ENCODE measurements around the gene C2orf68.

- TF ChIP-seq, protein P1, sequence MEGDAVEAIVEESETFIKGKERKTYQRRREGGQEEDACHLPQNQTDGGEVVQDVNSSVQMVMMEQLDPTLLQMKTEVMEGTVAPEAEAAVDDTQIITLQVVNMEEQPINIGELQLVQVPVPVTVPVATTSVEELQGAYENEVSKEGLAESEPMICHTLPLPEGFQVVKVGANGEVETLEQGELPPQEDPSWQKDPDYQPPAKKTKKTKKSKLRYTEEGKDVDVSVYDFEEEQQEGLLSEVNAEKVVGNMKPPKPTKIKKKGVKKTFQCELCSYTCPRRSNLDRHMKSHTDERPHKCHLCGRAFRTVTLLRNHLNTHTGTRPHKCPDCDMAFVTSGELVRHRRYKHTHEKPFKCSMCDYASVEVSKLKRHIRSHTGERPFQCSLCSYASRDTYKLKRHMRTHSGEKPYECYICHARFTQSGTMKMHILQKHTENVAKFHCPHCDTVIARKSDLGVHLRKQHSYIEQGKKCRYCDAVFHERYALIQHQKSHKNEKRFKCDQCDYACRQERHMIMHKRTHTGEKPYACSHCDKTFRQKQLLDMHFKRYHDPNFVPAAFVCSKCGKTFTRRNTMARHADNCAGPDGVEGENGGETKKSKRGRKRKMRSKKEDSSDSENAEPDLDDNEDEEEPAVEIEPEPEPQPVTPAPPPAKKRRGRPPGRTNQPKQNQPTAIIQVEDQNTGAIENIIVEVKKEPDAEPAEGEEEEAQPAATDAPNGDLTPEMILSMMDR (IDR thresholded peaks at IDR 0.05), result no peak
- TF ChIP-seq POLR2AphosphoS5 (IDR thresholded peaks at IDR 0.05) (no peak), EP300 (IDR thresholded peaks at IDR 0.05) (no peak)
These were observed 39.2 kb upstream of the C2orf68 start for GRCh38 chr2:85651097-85651496.
